NT2/D1 (cell line): ENCODE data around the gene RPS13.

Experiments
- DNase-seq: peaks from one replicate; pipeline ENCODE4 v3.0.0-alpha.2; 2011; ENCODE audit warnings: low read depth, low spot score
- H3K27me3 ChIP-seq: 2 replicates; pipeline ENCODE4 v1.6.0; 2011; ENCODE audit warnings: mild to moderate bottlenecking; ENCODE audit not compliant: insufficient read length, insufficient read depth
- H3K36me3 ChIP-seq: 2 replicates; pipeline ENCODE4 v1.6.1; 2011; ENCODE audit warnings: mild to moderate bottlenecking, low read length, mixed read lengths; ENCODE audit not compliant: insufficient read depth, insufficient read length
- H3K4me1 ChIP-seq: 2 replicates; pipeline ENCODE4 v1.5.1; 2011; ENCODE audit not compliant: insufficient read depth, insufficient read length
- H3K4me3 ChIP-seq: 2 replicates; pipeline ENCODE4 v1.5.1; 2011; ENCODE audit warnings: low read depth; ENCODE audit not compliant: insufficient read length
- H3K9ac ChIP-seq: 2 replicates; pipeline ENCODE4 v1.6.0; 2011; ENCODE audit warnings: low read depth; ENCODE audit not compliant: insufficient read length
- H3K9me3 ChIP-seq: 2 replicates; pipeline ENCODE4 v1.5.1; 2011; ENCODE audit warnings: mild to moderate bottlenecking, low read length; ENCODE audit not compliant: insufficient read depth
- SUZ12 ChIP-seq: IDR thresholded peaks from 2 replicates; pipeline ENCODE4 v1.6.1; 2011; ENCODE audit not compliant: insufficient read length, insufficient read depth; ENCODE audit errors: extremely low read depth
- YY1 ChIP-seq: IDR thresholded peaks from 2 replicates; pipeline ENCODE4 v1.6.1; 2011; ENCODE audit not compliant: insufficient read length, insufficient read depth
- ZNF274 ChIP-seq: IDR thresholded peaks from 2 replicates; pipeline ENCODE4 v1.6.1; 2011; ENCODE audit warnings: mild to moderate bottlenecking, low read depth, low read length

Gene RPS13

DNA sequence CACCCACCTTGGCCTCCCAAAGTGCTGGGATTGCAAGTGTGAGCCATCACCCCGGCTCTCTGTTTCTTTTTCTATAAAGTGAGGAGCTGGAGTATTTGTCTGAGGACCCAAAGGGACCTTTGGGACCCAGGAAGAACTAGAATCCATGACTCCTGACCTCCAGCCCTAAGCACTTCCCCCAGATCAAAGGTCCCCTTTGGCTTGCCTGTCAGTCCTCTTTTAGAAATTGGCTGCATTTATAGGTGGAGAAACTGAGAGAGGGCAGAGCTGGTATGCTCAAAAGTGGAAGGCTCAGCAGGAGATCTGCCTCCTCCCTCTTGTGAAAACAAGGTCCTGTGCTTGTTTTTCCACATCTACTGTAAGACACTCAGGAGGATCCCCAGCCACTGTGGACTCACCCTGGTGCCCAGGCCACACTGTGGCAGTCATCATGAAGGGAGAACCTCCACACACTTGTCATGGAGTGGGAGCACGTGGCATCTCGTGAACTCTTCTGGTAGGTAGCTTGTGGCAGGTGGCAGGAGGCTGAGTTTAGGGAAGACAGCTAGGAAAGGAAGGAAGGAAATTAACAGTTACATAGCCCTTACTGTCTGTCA lies 50.9 kb downstream of the RPS13 start:
- H3K27me3 ChIP-seq, result peaks cover 4% of the 10 kb centered on the region
- DNase-seq, result no peak
- no peaks in the 10 kb centered on the region for H3K9me3 ChIP-seq
- no peak overlapping the region for H3K4me3 ChIP-seq
- H3K4me1 ChIP-seq, result no peaks in the 10 kb centered on the region
- H3K9ac ChIP-seq, result no peak overlapping the region
- no peak for TF ChIP-seq YY1
- no peak for TF ChIP-seq SUZ12
- TF ChIP-seq ZNF274, result no peak
- no peaks in the 10 kb centered on the region for H3K36me3 ChIP-seq

DNA sequence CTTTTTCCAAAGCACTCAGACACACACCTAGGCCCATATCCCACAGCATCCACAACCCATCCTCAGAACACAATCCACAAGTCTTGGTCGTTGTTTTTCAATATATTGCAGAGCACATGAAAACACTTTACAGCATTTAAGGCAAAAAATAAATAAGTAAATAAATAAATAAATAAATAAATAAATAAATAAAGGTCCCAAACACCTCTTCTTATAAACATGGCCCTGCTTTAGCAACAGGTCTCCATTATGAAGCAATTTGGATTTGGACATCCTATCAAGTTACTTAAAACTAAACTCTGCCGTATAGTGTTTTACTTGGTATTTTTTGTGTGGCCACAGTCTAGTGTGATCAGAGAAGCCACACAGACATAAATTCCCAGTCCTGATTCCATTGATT lies 52.5 kb downstream of the RPS13 start:
- Histone ChIP-seq H3K27me3 (peaks cover 4% of the 10 kb centered on the region), H3K4me1 (no peaks in the 10 kb centered on the region), H3K4me3 (no peak overlapping the region), H3K36me3 (no peaks in the 10 kb centered on the region), H3K9me3 (no peaks in the 10 kb centered on the region), H3K9ac (no peak overlapping the region)
- TF ChIP-seq YY1 (no peak), SUZ12 (no peak), ZNF274 (no peak)
- DNase-seq, result no peak
